AG09309 (cell line): Measurements from ENCODE around the gene UBASH3B.
"Not testable (repeated sequence)": the region's sequence is repeated elsewhere in the genome, so short reads cannot be mapped to it uniquely, and the experiment has no call there.

ENCODE experiments used
- DNase-seq: peaks from one replicate; pipeline ENCODE4 v3.0.0-alpha.2; 2010; ENCODE audit warnings: low read depth
- H3K4me3 ChIP-seq: 2 replicates; pipeline ENCODE4 v1.5.1; 2011; ENCODE audit warnings: mild to moderate bottlenecking, low read depth, low read length, moderate library complexity; ENCODE audit not compliant: control insufficient read depth
- CTCF ChIP-seq: IDR thresholded peaks from 2 replicates; pipeline ENCODE4 v1.5.1; 2011; ENCODE audit warnings: mild to moderate bottlenecking, low read depth, low read length, inconsistent platforms; ENCODE audit not compliant: insufficient read depth, control insufficient read depth; ENCODE audit errors: missing control alignments

Gene UBASH3B

DNA sequence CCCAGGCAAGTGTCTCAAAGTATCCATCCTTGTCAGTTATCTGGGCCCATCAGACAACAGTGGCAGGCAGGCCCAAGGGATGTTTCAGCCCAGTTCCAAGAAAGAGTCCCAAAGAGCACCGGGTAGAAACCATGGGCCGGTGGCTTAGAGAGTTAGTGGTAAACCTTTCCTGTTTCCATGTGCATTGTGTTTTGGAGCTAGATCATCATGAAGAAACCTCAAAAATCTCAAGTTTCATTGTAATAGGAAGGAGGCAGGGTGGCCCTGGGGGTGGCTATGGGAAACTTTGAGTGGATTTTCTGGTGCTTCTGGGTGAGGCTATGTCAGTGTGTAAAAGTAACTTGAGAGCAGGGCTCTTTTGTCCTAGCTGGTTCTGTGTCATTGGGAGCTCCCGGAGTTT, 68.1 kb downstream of the UBASH3B start:
- DNase-seq, result no peak
- TF ChIP-seq CTCF, result no peak
- no peak overlapping the region for H3K4me3 ChIP-seq

DNA sequence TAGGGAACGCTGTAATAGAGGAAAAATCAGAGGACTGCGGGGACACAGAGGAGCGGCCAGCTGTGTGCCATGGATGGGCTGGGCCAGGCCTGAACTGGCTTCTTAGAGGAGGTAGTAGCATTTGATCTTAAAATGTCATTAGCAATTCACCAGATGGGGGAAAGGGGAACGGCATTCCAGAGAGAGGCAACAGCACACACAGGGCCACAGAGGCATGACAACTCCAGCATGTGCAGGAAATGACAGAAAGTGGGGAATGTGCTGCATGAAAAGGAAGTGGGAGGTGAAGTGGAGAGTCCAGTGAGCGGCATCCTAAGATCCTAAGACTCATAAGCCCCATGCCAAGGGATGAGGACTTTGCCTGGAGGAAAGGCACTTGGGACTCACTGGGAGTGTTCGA, 69.0 kb downstream of the UBASH3B start:
- DNase-seq, result no peak
- no peak for TF ChIP-seq CTCF
- no peak overlapping the region for H3K4me3 ChIP-seq

DNA sequence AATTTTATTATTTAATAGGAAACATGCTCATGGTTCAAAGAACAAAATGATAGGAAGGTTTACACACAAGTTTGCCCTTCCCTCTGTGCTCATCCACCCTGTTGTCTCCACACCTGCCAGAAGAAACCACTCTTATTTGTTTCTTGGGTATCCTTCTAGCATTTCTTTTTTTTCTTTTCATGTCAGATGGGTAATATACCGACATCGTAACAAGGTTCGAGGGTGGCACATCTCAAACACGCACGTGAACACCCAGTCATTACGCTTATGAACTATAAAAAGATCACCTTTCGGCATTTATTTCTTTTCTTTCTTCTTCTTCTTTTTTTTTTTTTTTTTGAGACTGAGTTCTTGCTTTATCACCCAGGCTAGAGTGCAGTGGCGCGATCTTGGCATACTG, 70.5 kb downstream of the UBASH3B start:
- H3K4me3 ChIP-seq, result no peak overlapping the region
- TF ChIP-seq CTCF, result no peak
- DNase-seq, result no peak

- no peak for DNase-seq
- no peak for TF ChIP-seq CTCF
- no peak overlapping the region for H3K4me3 ChIP-seq
Observed at GRCh38 chr11:122727101-122727929, 71.8 kb downstream of the UBASH3B start.

DNA sequence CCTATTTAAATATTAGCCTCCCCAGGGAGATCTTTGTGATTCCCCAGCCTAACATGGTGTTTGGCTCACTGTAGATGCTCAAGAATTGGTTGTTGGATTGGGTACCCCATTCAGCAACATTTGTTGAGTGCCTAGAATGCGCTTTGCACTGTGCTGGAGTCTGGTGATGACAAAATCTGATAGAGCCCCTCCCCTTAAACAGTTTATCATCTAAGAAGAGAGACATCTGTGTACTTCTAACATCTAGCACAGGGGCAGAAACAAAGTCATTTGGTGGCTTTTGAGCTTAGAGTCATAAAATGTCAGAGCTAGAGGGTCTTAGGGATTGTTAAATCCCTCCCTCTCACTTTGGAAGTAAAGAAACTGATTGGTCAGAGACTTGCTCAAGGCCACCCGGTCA, 73.0 kb downstream of the UBASH3B start:
- no peak overlapping the region for H3K4me3 ChIP-seq
- TF ChIP-seq CTCF, result no peak
- no peak for DNase-seq

- H3K4me3 ChIP-seq, result no peak overlapping the region
- TF ChIP-seq CTCF, result no peak
- DNase-seq, result no peak
Observed at GRCh38 chr11:122729139-122729538, 73.6 kb downstream of the UBASH3B start.

GRCh38 chr11:122730694-122731093, 75.2 kb downstream of the UBASH3B start:
- not testable (repeated sequence) for H3K4me3 ChIP-seq, DNase-seq
